OCI-LY3 (cell line): ENCODE measurements around the gene MPIG6B.

Experiments
- H2AFZ ChIP-seq: fragments of 200-600, 300-600 bp; shearing (Covaris generic); 2 replicates; pipeline ENCODE4 v1.6.0; 2014; ENCODE audit warnings: antibody characterized with exemption, low read depth, low read length
- H3K27ac ChIP-seq: fragments of 200-600, 300-600 bp; sonication (generic); 2 replicates; pipeline ENCODE4 v1.5.1; 2014; ENCODE audit warnings: mild to moderate bottlenecking, low read length, moderate library complexity, mixed read lengths
- H3K27me3 ChIP-seq: fragments of 200-600, 300-600 bp; sonication (generic); 2 replicates; pipeline ENCODE4 v1.6.1; 2014; ENCODE audit warnings: low read depth, low read length, mixed read lengths
- H3K36me3 ChIP-seq: fragments of 200-600, 300-600 bp; sonication (generic); replicated peaks from 2 replicates; pipeline ENCODE3; 2014; ENCODE audit warnings: low read depth, low read length, mixed read lengths
- H3K4me1 ChIP-seq: fragments of 300-600, 200-600 bp; sonication (generic); 2 replicates; pipeline ENCODE4 v1.6.1; 2014; ENCODE audit warnings: low read length, mixed read lengths
- H3K4me2 ChIP-seq: fragments of 200-600, 300-600 bp; sonication (generic); 2 replicates; pipeline ENCODE4 v1.6.1; 2014; ENCODE audit warnings: low read length, mixed read lengths
- H3K4me3 ChIP-seq: fragments of 300-600, 200-600 bp; sonication (generic); 2 replicates; pipeline ENCODE4 v1.5.1; 2014; ENCODE audit warnings: antibody characterized with exemption, mild to moderate bottlenecking, low read length, moderate library complexity
- H3K79me2 ChIP-seq: fragments of 300-600, 200-600 bp; shearing (Covaris generic); 2 replicates; pipeline ENCODE4 v1.6.1; 2014; ENCODE audit warnings: mild to moderate bottlenecking, low read length, mixed read lengths
- H3K9ac ChIP-seq: fragments of 300-600, 200-600 bp; shearing (Covaris generic); 2 replicates; pipeline ENCODE4 v1.6.0; 2014; ENCODE audit warnings: mild to moderate bottlenecking, low read length, moderate library complexity
- H3K9me3 ChIP-seq: fragments of 200-600, 300-600 bp; shearing (Covaris generic); 2 replicates; pipeline ENCODE4 v1.6.1; 2014; ENCODE audit warnings: low read length, mixed read lengths; ENCODE audit not compliant: insufficient read depth
- H4K20me1 ChIP-seq: fragments of 200-600, 300-600 bp; sonication (generic); 2 replicates; pipeline ENCODE4 v1.6.1; 2016; ENCODE audit warnings: low read length, mixed read lengths; ENCODE audit not compliant: insufficient read depth
- CTCF ChIP-seq: fragments of 200-600, 300-600 bp; sonication (generic); IDR thresholded peaks from 2 replicates; pipeline ENCODE4 v1.5.1; 2014; ENCODE audit warnings: antibody characterized with exemption, low read length, low read depth
- EZH2phosphoT487 ChIP-seq: fragments of 200-600 bp; shearing (Covaris generic); IDR thresholded peaks from 2 replicates; pipeline ENCODE4 v1.6.1; 2018; ENCODE audit warnings: antibody characterized with exemption, mixed run types, low read depth

The MPIG6B gene

GRCh38 chr6:31736021-31736767 lies 13.0 kb downstream of the MPIG6B start, which contains the start of gene CLIC1:
Gene CLIC1, minus strand, starts transcription at chr6:31736530. Its CDS starts 230 bp downstream, at chr6:31736300.
- H2AFZ ChIP-seq = 0 out of 2 replicates have a peak within 1 kb of the TSS, but pooled peaks have one; percentile 66
- peak within 1 kb of the TSS; percentile 95 for H3K4me3 ChIP-seq
- H3K9me3 ChIP-seq = no peaks in the 10 kb centered on the region
- H3K79me2 ChIP-seq = peaks cover 50% of the 10 kb centered on the region
- TF ChIP-seq CTCF = no peak
- no peak for TF ChIP-seq EZH2phosphoT487
- peaks cover 23% of the 10 kb centered on the region for H3K36me3 ChIP-seq
- peaks cover 37% of the 10 kb centered on the region for H3K4me1 ChIP-seq
- H3K27ac ChIP-seq = peak within 1 kb of the TSS; percentile 98
- H3K27me3 ChIP-seq = no peaks in the 10 kb centered on the region
- H4K20me1 ChIP-seq = peaks cover 8% of the 10 kb centered on the region
- peak within 1 kb of the TSS; percentile 99 for H3K9ac ChIP-seq
- H3K4me2 ChIP-seq = peak within 1 kb of the TSS; percentile 98

DNA sequence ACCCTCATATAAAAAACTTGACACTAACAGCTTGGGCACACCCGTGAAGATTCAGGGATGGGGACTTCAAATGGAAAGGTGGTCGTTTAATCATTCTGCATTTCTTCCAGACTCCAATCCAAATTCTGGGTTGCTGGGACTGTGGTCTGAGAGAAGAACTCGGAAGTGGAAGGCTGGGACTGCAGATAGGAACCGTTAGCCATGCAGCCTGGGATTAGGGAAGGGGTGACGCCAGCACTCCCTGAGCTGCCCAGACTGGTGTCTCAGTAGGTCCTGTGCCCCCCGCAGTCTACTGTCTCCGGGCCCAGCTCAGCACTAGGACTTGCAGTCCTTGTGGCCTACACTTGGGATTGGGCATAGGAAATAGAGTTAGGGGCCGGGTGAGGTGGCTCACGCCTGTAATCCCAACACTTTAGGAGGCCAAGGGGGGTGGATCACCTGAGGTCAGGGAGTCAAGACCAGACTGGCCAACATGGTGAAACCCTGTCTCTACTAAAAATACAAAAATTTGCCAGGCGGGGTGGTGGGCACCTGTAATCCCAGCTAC lies 13.7 kb downstream of the MPIG6B start:
- peak overlapping the region; percentile 95 for H3K4me3 ChIP-seq
- peaks cover 23% of the 10 kb centered on the region for H3K36me3 ChIP-seq
- peaks cover 8% of the 10 kb centered on the region for H4K20me1 ChIP-seq
- no peaks in the 10 kb centered on the region for H3K9me3 ChIP-seq
- peak overlapping the region; percentile 98 for H3K4me2 ChIP-seq
- no peak for TF ChIP-seq CTCF
- no peak for TF ChIP-seq EZH2phosphoT487
- no peak overlapping the region for H2AFZ ChIP-seq
- H3K79me2 ChIP-seq = peaks cover 52% of the 10 kb centered on the region
- H3K9ac ChIP-seq = peak overlapping the region; percentile 99
- H3K4me1 ChIP-seq = peaks cover 37% of the 10 kb centered on the region
- no peaks in the 10 kb centered on the region for H3K27me3 ChIP-seq
- H3K27ac ChIP-seq = peak overlapping the region; percentile 98

DNA sequence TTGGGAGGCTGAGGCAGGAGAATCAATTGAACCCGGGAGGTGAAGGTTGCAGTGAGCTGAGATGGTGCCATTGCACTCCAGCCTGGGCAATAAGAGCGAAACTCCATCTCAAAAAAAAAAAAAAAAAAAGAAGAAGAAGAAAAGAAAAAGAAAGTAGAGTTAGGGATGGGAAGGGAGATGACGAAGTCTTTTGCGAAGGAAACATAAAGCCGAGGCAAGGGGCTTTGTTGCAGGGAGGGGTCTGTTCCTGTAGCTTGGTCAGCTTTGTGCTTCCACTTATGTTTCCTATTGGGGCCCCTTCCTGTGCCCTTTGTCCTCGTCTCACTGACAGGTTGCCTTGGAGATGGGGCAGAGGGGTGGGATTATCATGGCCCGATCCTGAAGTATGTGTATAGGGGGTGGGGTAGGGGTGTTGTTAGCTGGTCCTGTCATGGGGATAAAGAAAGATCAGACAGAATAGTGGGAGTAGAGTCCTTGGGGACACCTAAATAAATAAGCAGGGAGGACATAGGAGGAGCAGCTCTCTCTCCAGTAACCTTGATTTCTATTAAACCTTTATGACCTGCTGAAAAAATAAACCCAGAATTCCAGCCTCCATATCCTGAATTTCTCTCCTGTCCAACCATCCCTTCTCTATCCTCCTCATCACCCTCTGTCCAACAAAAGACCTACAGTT lies 14.3 kb downstream of the MPIG6B start:
- TF ChIP-seq EZH2phosphoT487 = no peak
- peak overlapping the region; percentile 90 for H3K9ac ChIP-seq
- H3K27me3 ChIP-seq = no peaks in the 10 kb centered on the region
- no peaks in the 10 kb centered on the region for H3K9me3 ChIP-seq
- no peak overlapping the region for H2AFZ ChIP-seq
- H3K4me3 ChIP-seq = peak overlapping the region; percentile 78
- peaks cover 52% of the 10 kb centered on the region for H3K79me2 ChIP-seq
- peaks cover 8% of the 10 kb centered on the region for H4K20me1 ChIP-seq
- H3K4me2 ChIP-seq = peak overlapping the region; percentile 98
- peaks cover 24% of the 10 kb centered on the region for H3K36me3 ChIP-seq
- H3K27ac ChIP-seq = peak overlapping the region; percentile 98
- H3K4me1 ChIP-seq = peaks cover 37% of the 10 kb centered on the region

GRCh38 chr6:31737991-31738979 lies 15.1 kb downstream of the MPIG6B start:
- H2AFZ ChIP-seq = no peak overlapping the region
- no peaks in the 10 kb centered on the region for H3K27me3 ChIP-seq
- H3K79me2 ChIP-seq = peaks cover 52% of the 10 kb centered on the region
- peaks cover 29% of the 10 kb centered on the region for H3K36me3 ChIP-seq
- H3K4me1 ChIP-seq = peaks cover 37% of the 10 kb centered on the region
- peak overlapping the region; percentile 78 for H3K4me3 ChIP-seq
- no peaks in the 10 kb centered on the region for H3K9me3 ChIP-seq
- peaks cover 8% of the 10 kb centered on the region for H4K20me1 ChIP-seq
- peak overlapping the region; percentile 90 for H3K9ac ChIP-seq
- peak overlapping the region; percentile 98 for H3K4me2 ChIP-seq
- H3K27ac ChIP-seq = peak overlapping the region; percentile 98
- TF ChIP-seq CTCF (peak; percentile 27), EZH2phosphoT487 (no peak)
